Measurements from ENCODE around the gene ALDH4A1. TPM values are rescaled to one million over a fixed set of nuclear protein-coding genes. Genes with fewer than 3 reads are reported as not detected.

ALDH4A1 gene
- total RNA-seq, 1 experiment from 2014 or later, result 26.1 TPM

- no peak overlapping the region for H3K4me3 Mint-ChIP-seq
- H3K36me3 Mint-ChIP-seq (ENCODE audit: insufficient read depth in 1 of 3, low read depth in 3 of 3), result no peaks in the 10 kb centered on the region
- no peak overlapping the region for H2BK15ac ChIP-seq (ENCODE audit: low read depth, low read length)
- no peak overlapping the region for H2AK5ac ChIP-seq (ENCODE audit: insufficient read length, low read length)
- H3K4me1 Mint-ChIP-seq, result peaks cover 58 to 68% of the 10 kb centered on the region in 2 experiments
- no peaks in the 10 kb centered on the region for H3K79me1 ChIP-seq (ENCODE audit: insufficient read depth, low read depth, low read length, poor library complexity, severe bottlenecking)
- H4K20me1 ChIP-seq (ENCODE audit: control insufficient read depth, insufficient read depth, insufficient read length), result no peaks in the 10 kb centered on the region
- no peak overlapping the region for H3K23ac ChIP-seq (ENCODE audit: insufficient read length, low read depth, low read length)
- H3K79me2 ChIP-seq (ENCODE audit: insufficient read depth, low read length), result no peaks in the 10 kb centered on the region
- no peak overlapping the region for H2AFZ ChIP-seq (ENCODE audit: low read length)
- H3K4me2 ChIP-seq (ENCODE audit: insufficient read depth, insufficient read length, low read length), result no peak overlapping the region
- no peaks in the 10 kb centered on the region for H3K27me3 ChIP-seq (ENCODE audit: insufficient read depth, low read length)
- H3K4me1 ChIP-seq (ENCODE audit: insufficient read depth, low read length), result peaks cover 3% of the 10 kb centered on the region; the same call in 1 of the 2 replicates
- no peak overlapping the region for H4K8ac ChIP-seq (replicated peaks; ENCODE audit: insufficient read length, low read depth, low read length)
- H3K4ac ChIP-seq (ENCODE audit: low read depth, low read length), result no peak overlapping the region
- WGBS (ENCODE audit: extremely low coverage, insufficient read length, low lambda C conversion rate), result no CpG with 5 or more reads among the region's 11 CpGs
- no peak for TF ChIP-seq CTCF (conservative IDR thresholded peaks at IDR 0.05)
- no peaks in the 10 kb centered on the region for H3K23me2 ChIP-seq (ENCODE audit: insufficient read length, low read depth, low read length, poor library complexity, severe bottlenecking)
- H3K27ac ChIP-seq (ENCODE audit: insufficient read length, low read depth, low read length), result no peak overlapping the region
- no peaks in the 10 kb centered on the region for H3K9me3 ChIP-seq (ENCODE audit: control insufficient read depth, low read depth, low read length)
- H4K91ac ChIP-seq (ENCODE audit: insufficient read length, low read depth, low read length), result no peak overlapping the region
- no peak overlapping the region for H3K56ac ChIP-seq (ENCODE audit: insufficient read length, low read depth, low read length)
- no peak overlapping the region for H2BK120ac ChIP-seq (ENCODE audit: low read depth, low read length, poor library complexity, severe bottlenecking)
- H3K9ac ChIP-seq (ENCODE audit: extremely low read depth, insufficient read length, low read length), result no peak overlapping the region
- no peak overlapping the region for H2BK20ac ChIP-seq (ENCODE audit: low read depth, low read length, poor library complexity, severe bottlenecking)
- no peak overlapping the region for H2BK12ac ChIP-seq (ENCODE audit: insufficient read length, low read depth, low read length)
- H3T11ph ChIP-seq (ENCODE audit: low read length), result no peak overlapping the region
- no peak overlapping the region for H4K5ac ChIP-seq (ENCODE audit: insufficient read length, low read depth, low read length)
- no peak for DNase-seq
- no peak overlapping the region for H3K18ac ChIP-seq (ENCODE audit: insufficient read length, low read depth, low read length)
- no peaks in the 10 kb centered on the region; the same call in none of the 2 replicates for H3K27me3 Mint-ChIP-seq (ENCODE audit: low read depth)
- H3K14ac ChIP-seq (ENCODE audit: insufficient read depth, low read length), result peak overlapping the region; percentile 4; the same call in 1 of the 2 replicates
- H3K27ac Mint-ChIP-seq, result peak overlapping the region in 1 of 3 experiments; percentile 55; a peak in 1 of 7 replicates
- H3K9me3 Mint-ChIP-seq, result no peaks in the 10 kb centered on the region; a peak in 2 of 5 replicates
- H2BK5ac ChIP-seq (ENCODE audit: insufficient read length, low read length), result no peak overlapping the region
Measured at GRCh38 chr1:18936814-18937481, 34.6 kb upstream of the ALDH4A1 start.
